T-helper 1 cell treated with Interleukin-12 subunit alpha and Interleukin-12 subunit beta and Interleukin-4 antibody, amounts not matched to agents 30 μg/mL and 1 μg/mL, for 36 hours (primary cell): ENCODE results near the gene TTC9C.
"Not testable (repeated sequence)": the region's sequence is repeated elsewhere in the genome, so short reads cannot be mapped to it uniquely, and the experiment has no call there.

Experiments used
- H3K27ac Mint-ChIP-seq: one replicate; pipeline ENCODE4 v1.8.0; 2021; ENCODE audit warnings: mild to moderate bottlenecking, mixed read lengths
- H3K27me3 Mint-ChIP-seq: one replicate; pipeline ENCODE4 v1.8.0; 2021; ENCODE audit warnings: low read depth, mixed read lengths
- H3K36me3 Mint-ChIP-seq: one replicate; pipeline ENCODE4 v1.8.0; 2021; ENCODE audit warnings: low read depth, mixed read lengths
- H3K4me1 Mint-ChIP-seq: one replicate; pipeline ENCODE4 v1.8.0; 2021; ENCODE audit warnings: low read depth, mixed read lengths
- H3K4me3 Mint-ChIP-seq: one replicate; pipeline ENCODE4 v1.8.0; 2021; ENCODE audit warnings: mild to moderate bottlenecking, moderate library complexity, mixed read lengths
- H3K9me3 Mint-ChIP-seq: one replicate; pipeline ENCODE4 v1.8.0; 2021; ENCODE audit warnings: mixed read lengths

The TTC9C gene

DNA sequence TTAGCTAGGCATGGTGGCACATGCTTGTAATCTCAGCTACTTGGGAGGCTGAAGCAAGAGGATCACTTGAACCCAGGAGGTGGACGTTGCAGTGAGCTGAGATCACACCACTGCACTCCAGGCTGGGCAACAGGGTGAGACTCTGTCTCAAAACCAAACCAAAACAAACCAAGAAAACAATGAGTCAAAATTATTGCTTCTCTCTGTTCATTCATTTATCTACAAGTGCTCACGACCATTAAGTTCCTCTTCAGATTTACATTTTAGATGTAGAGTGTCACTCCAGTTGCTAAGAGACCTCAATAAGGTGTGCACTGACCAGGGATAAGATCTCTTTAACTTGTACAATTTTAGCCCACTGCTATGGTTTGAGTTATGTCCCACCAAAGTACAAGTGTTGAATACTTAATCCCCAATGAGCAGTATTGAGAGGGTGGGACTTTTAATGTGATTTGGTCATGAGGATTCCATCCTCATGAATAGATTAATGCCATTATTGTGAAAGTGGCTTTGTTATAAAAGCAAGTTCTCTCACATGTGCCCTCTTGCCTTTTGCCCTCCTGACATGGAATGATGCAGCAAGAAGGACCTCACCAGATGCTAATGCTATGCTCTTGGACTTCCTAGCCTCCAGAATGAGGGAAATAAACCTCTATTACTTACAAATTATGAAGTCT lies 8.8 kb upstream of the TTC9C start:
- Mint-ChIP-seq H3K9me3 (no peaks in the 10 kb centered on the region), H3K4me3 (no peak overlapping the region), H3K4me1 (peaks cover 62% of the 10 kb centered on the region), H3K36me3 (peaks cover 84% of the 10 kb centered on the region), H3K27me3 (no peaks in the 10 kb centered on the region), H3K27ac (peak overlapping the region; percentile 34)

DNA sequence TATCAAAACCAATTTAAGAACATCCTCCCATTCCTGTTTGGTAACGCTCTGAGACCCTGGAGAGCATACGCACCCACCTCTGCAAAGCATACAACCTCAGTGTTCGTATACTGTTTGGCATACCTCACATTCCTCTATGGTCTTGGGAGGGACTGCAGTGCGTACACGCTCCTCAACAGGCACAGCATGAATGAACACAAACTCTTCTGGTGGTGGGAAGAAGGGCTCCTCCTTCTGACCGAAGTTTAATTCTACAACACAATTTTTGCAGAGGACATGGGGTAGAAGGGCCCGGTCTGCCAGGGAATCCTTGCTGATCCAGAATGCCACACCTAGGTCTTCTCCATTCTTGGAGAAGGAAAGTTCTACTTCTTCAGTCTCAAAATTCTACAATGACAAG lies 6.3 kb upstream of the TTC9C start:
- Mint-ChIP-seq H3K9me3 (no peaks in the 10 kb centered on the region), H3K36me3 (peaks cover 75% of the 10 kb centered on the region), H3K4me1 (peaks cover 56% of the 10 kb centered on the region), H3K4me3 (no peak overlapping the region), H3K27ac (no peak overlapping the region), H3K27me3 (no peaks in the 10 kb centered on the region)

DNA sequence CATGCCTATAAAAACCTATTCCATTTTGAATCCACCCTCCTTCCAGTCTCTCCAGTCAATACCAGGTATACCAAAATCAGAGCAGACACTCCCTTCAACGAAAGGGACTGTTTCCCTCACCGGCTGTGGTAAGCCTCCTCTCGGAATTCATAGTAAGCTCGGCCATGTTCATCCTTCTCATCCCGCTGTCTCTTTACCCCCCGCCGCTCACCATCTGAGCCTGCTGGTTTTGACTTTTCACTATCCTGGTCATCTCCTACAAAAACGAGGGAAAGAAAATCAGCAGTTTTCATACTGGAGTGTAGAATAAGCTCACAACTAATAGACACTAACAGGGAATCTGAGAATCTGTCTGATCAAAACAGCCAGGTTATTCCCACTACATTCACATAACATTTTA lies 4.1 kb upstream of the TTC9C start:
- H3K9me3 Mint-ChIP-seq = no peaks in the 10 kb centered on the region
- peaks cover 67% of the 10 kb centered on the region for H3K36me3 Mint-ChIP-seq
- H3K4me1 Mint-ChIP-seq = peaks cover 50% of the 10 kb centered on the region
- no peaks in the 10 kb centered on the region for H3K27me3 Mint-ChIP-seq
- no peak overlapping the region for H3K27ac Mint-ChIP-seq
- peak overlapping the region; percentile 97 for H3K4me3 Mint-ChIP-seq

DNA sequence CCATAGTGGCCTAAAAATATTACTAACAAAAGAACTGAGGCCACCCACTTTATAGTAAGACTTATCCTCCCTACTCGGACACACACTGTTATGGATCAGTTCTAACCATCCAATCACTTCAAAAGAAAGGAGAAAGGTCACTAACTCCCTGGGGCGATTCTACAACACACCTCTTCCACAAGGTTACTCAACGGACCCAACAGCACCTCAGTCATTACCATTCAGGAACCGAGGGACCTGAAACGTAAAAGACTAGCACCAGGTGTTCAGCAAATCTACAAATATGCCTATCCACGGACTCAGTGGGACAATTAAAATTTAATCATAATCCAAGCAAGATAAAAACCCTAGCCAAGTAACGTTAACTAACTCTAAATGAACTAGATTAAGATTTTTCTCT lies 2.6 kb upstream of the TTC9C start:
- peak overlapping the region; percentile 97 for H3K4me3 Mint-ChIP-seq
- H3K9me3 Mint-ChIP-seq = no peaks in the 10 kb centered on the region
- peak overlapping the region; percentile 73 for H3K27ac Mint-ChIP-seq
- H3K27me3 Mint-ChIP-seq = no peaks in the 10 kb centered on the region
- peaks cover 46% of the 10 kb centered on the region for H3K4me1 Mint-ChIP-seq
- peaks cover 59% of the 10 kb centered on the region for H3K36me3 Mint-ChIP-seq

DNA sequence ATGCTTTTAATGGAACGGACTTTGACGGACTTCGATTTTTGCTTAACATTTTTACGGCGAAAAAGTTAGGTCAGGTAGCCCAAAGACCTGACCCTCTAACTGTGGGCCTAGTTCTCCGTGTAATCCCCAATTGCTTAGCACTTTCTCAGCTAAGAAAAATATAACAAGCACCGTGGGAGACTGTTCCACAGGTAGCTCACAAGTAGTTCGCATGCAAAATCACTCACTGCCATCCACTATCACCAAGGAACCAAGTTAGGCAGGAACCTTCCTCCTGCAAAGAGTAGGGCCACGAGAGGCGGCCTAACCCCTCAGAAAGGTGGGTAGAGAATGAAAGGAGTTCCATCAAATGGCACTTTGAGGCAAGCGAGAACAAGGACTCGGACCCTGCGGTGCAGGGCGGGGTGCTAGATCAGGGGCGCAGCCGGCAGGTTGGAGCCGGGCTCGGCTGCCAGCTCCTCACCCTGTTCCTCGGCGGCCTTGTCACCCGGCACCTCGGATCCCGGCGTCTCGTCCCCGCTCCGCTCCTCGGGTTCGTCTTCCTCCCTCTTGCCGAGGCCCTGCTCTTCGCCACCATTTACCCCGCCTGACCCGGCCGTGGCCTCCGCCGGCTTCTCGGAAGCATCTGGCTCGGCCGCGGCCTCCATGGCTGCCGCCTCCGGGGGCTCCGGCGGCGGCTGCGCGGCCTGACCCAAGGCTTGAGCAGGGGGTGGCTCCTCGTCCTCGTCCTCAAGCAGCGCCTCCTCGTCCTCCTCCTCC lies 2.0 kb upstream of the TTC9C start:
- Mint-ChIP-seq H3K9me3 (no peaks in the 10 kb centered on the region), H3K4me3 (peak overlapping the region; percentile 97), H3K27ac (peak overlapping the region; percentile 99), H3K4me1 (peaks cover 44% of the 10 kb centered on the region), H3K27me3 (no peaks in the 10 kb centered on the region), H3K36me3 (peaks cover 56% of the 10 kb centered on the region)

DNA sequence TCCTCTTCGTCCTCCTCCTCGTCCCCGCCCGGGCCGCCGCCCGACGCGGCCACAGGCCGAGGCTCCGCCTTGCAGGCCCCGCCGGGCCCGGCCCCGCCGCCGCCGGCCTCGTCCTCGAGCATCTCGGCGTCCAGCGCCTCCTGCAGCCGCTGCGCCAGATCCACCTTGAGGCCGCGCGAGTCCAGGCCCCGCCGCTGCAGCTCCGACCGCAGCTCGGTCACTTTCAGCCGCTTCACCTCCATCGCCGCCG lies 1.4 kb upstream of the TTC9C start:
- no peaks in the 10 kb centered on the region for H3K27me3 Mint-ChIP-seq
- peaks cover 43% of the 10 kb centered on the region for H3K4me1 Mint-ChIP-seq
- H3K36me3 Mint-ChIP-seq = peaks cover 53% of the 10 kb centered on the region

DNA sequence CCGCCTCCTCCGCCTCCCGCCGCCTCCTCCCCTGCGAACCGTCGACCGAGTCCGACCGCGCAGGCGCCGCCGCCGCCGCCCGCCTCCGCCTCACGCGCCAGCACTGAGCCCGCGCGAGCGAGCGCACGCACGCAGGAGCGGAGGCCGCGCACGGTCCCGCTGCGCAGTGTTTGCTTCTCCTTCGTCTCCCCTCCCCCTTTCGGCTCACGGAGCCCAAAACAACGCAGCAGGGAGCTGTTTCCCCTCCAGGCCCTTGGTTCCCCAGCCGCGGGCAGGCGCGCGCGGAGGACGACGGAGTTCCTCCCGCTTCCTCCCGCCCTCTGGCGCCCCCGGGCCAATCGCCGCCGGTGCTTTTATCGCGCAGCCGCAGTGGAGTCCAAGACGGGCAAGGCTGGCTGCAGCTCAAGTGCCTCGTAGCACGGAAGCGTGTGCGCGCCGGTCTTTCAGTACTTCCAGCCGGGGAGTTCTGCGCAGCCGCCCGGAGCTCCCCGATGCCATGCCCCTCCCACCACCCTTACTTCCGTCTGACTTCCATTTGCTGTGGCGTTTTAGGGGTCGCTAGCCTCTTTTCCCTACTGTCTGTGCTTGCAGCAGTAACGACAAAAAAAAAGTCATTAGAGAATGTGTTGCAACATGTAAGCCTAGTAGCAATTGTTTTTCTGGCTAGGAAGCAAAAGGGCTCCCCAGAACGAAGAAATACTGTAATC lies 968 bp upstream of the TTC9C start, which contains the start of gene HNRNPUL2:
HNRNPUL2 (minus strand) TSS at position 293 of the 707 bp plus-strand sequence. CDS start 301 bp downstream, outside the sequence.
- H3K36me3 Mint-ChIP-seq = peaks cover 48% of the 10 kb centered on the region
- H3K27me3 Mint-ChIP-seq = no peaks in the 10 kb centered on the region
- H3K4me3 Mint-ChIP-seq = peak within 1 kb of the TSS; percentile 97
- peaks cover 39% of the 10 kb centered on the region for H3K4me1 Mint-ChIP-seq
- H3K9me3 Mint-ChIP-seq = no peaks in the 10 kb centered on the region
- peak within 1 kb of the TSS; percentile 99 for H3K27ac Mint-ChIP-seq

More for the DNA sequence above, 1.4 kb upstream of the TTC9C start:
- Mint-ChIP-seq H3K27ac (peak overlapping the region; percentile 99), H3K9me3 (no peaks in the 10 kb centered on the region), H3K4me3 (peak overlapping the region; percentile 97)

DNA sequence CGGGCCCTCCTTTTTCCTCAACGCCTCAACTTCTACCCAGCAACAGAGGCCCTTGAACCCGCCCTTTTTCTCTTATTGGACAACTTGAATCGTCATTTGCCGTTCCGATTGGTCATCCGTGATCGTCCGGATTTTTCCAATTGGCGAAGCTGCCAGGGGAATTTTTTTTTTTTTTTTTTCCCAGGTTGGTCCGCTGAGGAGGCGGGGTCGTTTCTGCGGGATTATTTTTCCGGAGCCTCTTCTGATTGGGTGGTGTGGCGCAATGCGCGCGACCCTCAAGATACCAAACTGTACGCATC lies 465 bp upstream of the TTC9C start:
- peaks cover 45% of the 10 kb centered on the region for H3K36me3 Mint-ChIP-seq
- H3K4me3 Mint-ChIP-seq = peak overlapping the region; percentile 97

DNA sequence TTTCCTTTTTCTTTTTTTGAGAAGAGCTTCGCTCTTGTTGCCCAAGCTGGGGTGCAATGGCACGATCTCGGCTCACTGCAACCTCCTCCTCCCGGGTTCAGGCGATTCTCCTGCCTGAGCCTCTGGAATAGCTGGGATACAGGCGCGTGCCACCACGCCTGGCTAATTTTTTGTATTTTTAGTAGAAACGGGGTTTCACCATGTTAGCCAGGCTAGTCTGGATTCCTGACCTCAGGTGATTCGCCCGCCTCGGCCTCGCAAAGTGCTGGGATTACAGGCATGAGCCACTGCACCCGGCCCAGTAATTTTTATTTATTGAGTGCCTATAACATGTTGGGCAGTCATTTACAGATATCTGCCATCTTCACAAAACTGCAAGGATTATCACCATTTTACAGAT lies 1.8 kb downstream of the TTC9C start:
- not testable (repeated sequence) for H3K27ac Mint-ChIP-seq, H3K27me3 Mint-ChIP-seq, H3K9me3 Mint-ChIP-seq
- Mint-ChIP-seq H3K4me1 (peaks cover 25% of the 10 kb centered on the region), H3K36me3 (peaks cover 37% of the 10 kb centered on the region), H3K4me3 (peak overlapping the region; percentile 97)

More for the DNA sequence above, 465 bp upstream of the TTC9C start:
- no peaks in the 10 kb centered on the region for H3K27me3 Mint-ChIP-seq
- peak overlapping the region; percentile 99 for H3K27ac Mint-ChIP-seq
- peaks cover 36% of the 10 kb centered on the region for H3K4me1 Mint-ChIP-seq
- H3K9me3 Mint-ChIP-seq = no peaks in the 10 kb centered on the region

DNA sequence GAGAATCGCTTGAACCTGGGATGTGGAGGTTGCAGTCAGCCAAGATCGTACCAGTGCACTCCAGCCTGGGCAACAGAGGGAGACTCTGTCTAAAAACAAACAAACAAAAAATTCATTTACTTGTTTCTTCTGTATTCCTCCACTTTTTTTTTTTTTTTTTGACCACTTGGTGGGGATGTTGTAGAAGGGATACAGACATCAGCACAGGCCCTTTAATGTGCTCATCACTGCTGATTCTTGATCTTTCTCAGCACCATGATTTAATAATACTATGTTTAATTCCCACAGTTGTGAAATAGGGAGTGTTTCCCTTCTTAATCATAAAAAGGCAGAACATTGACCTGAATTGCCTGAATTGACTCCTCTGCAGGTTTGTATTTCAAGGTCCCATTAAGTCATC lies 4.5 kb downstream of the TTC9C start:
- Mint-ChIP-seq H3K27ac (no peak overlapping the region), H3K9me3 (no peaks in the 10 kb centered on the region), H3K4me3 (no peak overlapping the region), H3K4me1 (peaks cover 21% of the 10 kb centered on the region), H3K27me3 (no peaks in the 10 kb centered on the region), H3K36me3 (peaks cover 30% of the 10 kb centered on the region)

DNA sequence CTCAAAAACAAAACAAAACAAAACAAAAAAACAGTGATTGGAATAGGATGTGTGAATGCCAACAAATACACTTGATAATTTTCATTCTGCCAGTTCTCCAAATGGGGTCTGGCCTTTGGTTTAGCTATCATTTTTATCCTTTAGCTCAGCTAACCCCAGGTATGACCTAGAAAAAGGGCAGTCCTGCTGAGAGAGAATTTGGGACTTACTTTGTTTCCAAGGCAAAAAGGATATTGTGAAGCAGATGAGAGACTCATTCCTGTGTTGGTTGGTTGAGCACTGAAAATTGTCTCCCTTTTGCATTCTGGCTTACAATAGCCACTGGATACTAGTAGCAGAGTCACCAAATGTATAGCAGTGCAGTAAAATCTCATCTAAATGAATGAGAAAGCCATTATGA lies 8.9 kb downstream of the TTC9C start:
- no peak overlapping the region for H3K4me3 Mint-ChIP-seq
- H3K27ac Mint-ChIP-seq = no peak overlapping the region
- no peaks in the 10 kb centered on the region for H3K9me3 Mint-ChIP-seq
- H3K4me1 Mint-ChIP-seq = peaks cover 8% of the 10 kb centered on the region
- peaks cover 33% of the 10 kb centered on the region for H3K36me3 Mint-ChIP-seq
- no peaks in the 10 kb centered on the region for H3K27me3 Mint-ChIP-seq

DNA sequence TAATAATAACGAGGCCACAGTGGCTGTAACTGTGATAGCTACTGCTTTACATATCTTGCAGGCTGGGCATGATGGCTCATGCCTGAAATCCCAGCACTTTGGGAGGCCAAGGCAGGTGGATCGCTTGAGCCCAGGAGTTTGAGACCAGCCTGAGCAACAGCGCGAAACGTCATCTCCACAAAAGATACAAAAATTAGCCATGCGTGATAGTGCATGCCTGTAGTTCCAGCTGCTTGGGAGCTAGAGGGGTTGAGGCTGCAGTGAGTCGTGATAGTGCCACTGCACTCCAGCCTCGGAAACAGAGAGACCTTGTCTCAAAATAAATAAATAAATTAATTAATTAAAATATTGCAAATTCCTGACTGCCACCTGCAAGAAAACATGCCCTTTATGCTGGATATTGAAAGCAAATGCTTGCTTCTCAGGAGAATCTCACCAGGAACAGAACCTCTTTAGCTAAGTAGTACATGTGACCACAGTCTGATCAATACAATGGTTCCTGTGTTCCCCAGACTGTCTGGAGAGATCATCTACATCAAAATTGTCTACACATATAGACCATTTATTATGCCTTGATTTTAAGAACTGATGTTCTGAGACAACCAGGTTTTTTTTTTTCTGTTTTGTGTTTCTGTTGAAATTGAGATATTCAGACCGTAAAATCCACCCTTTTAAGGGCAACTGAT lies 19.3 kb downstream of the TTC9C start:
- no peak overlapping the region for H3K4me3 Mint-ChIP-seq
- H3K27me3 Mint-ChIP-seq = no peaks in the 10 kb centered on the region
- peaks cover 7% of the 10 kb centered on the region for H3K4me1 Mint-ChIP-seq
- H3K36me3 Mint-ChIP-seq = peaks cover 3% of the 10 kb centered on the region
- H3K9me3 Mint-ChIP-seq = no peaks in the 10 kb centered on the region
- no peak overlapping the region for H3K27ac Mint-ChIP-seq

DNA sequence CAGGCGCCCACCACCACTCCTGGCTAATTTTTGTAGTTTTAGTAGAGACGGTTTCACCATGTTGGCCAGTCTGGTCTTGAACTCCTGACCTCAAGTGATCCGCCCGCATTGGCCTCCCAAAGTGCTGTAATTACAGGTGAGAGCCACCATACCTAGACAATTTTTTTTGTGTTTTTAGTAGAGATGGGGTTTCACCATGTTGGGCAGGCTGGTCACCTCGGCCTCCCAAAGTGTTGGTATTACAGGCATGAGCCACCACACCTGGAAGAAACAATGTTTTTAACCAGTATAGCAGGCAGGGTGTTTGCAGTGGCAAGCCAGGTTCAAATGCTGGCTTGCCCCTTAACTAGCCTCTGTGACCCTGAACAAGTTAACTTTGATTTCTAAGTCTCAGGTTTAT lies 21.6 kb downstream of the TTC9C start:
- H3K27me3 Mint-ChIP-seq, H3K27ac Mint-ChIP-seq, H3K36me3 Mint-ChIP-seq, H3K9me3 Mint-ChIP-seq, H3K4me3 Mint-ChIP-seq: not testable (repeated sequence)
- peaks cover 19% of the 10 kb centered on the region for H3K4me1 Mint-ChIP-seq

DNA sequence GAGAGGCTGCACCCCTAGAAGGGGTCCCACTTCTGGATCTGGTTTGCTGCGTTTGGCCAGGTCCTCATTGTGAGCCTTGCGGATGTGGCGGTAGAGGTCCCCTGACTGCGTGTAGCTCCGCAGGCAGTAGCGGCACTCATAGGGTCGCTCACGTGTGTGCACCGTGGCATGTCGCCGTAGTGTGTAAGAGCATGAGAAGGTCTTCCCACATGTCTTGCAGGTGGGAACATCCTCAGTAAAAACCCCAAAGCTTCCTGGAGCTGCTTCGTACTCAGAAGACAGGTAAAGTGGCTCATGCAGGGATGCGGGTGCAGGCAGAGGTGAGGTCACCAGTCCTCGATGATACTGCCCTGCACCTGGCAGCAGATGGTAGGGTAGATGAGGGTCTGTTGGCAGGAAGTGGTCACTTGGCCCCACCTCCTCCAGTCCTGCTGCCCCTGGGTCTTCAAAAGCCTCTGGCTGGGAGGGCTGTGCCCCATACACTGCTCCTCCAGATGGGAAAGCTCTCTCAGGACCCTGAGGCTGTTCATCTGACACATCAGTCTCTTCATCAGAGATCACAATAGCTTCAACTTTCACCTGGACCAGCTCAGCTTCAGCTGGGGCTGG lies 24.0 kb downstream of the TTC9C start:
- Mint-ChIP-seq H3K27me3 (no peaks in the 10 kb centered on the region), H3K4me1 (peaks cover 19% of the 10 kb centered on the region), H3K36me3 (peaks cover 3% of the 10 kb centered on the region), H3K4me3 (peak overlapping the region; percentile 96), H3K9me3 (no peaks in the 10 kb centered on the region), H3K27ac (no peak overlapping the region)
